ENCODE measurements around the gene LPP.
A peak's percentile ranks its signal among the peaks of the same experiment; 100 is the strongest.

Gene LPP

GRCh38 chr3:188720215-188720614 is 566.3 kb downstream of the LPP start:
- DNase-seq (ENCODE audit: low read depth) = no peak

DNA sequence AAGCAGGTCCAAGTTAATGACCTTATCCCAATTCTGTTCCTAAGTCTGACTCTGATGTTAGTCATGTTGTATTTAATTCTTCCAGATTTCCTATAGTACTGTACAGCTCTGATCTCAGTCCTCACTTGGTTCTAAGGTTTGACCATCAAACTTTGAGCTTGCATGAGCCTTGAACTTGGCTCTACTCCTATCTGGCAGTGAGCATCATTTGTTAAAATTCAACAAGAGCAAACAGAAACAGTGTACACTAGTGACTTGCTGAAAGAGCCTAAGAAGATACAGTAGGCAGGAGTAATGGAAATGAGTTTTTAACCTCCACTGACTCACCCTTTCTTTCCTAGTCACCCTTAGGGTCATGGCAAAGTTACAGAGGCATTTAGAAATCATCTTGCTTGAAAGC is 566.7 kb downstream of the LPP start:
- DNase-seq (ENCODE audit: low read depth) = no peak

- DNase-seq (ENCODE audit: low read depth) = no peak
Measured at GRCh38 chr3:188721312-188721711, 567.4 kb downstream of the LPP start.

DNA sequence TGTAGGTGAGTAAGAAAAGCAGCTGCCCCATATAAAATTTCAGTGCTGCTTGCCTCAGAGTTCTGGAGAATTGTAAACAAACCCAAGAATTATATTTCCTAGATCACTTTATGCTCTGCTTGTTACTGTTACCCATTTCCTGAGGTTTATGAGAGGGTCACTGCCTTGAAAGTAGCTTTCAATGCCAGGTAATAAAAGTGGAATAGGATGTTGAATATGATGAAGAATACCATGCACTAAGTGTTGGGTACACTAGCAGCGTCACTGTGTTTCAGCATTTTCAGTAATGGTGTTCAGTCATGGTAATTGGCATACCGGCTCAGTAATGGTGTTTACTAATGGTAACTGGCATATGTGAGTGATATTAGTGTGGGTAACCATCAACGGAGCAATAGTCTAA is 568.0 kb downstream of the LPP start:
- DNase-seq (ENCODE audit: low read depth) = no peak

GRCh38 chr3:188722963-188723362 is 569.0 kb downstream of the LPP start:
- no peak for DNase-seq (ENCODE audit: low read depth)

DNA sequence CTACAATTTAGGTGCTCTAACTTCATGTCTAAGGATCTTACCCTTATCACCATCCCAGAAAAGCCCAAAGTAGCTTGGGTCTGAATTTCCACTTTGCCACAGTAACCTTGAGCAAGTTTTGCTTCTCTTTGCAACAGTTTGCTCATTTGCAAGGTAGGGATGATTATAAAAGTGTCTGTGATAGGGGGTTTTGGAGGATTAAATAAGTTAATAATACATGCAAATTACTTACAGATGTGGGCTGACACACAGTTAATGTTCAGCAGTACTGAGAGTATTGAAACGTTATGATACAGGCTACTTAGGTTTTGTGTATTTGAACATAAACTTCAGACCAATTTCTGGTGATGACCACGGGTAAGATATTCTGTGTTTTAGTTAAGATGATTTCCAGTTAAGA is 573.1 kb downstream of the LPP start:
- no peak for DNase-seq (ENCODE audit: low read depth)

GRCh38 chr3:188728371-188728896 is 574.5 kb downstream of the LPP start:
- DNase-seq (ENCODE audit: low read depth) = no peak

DNA sequence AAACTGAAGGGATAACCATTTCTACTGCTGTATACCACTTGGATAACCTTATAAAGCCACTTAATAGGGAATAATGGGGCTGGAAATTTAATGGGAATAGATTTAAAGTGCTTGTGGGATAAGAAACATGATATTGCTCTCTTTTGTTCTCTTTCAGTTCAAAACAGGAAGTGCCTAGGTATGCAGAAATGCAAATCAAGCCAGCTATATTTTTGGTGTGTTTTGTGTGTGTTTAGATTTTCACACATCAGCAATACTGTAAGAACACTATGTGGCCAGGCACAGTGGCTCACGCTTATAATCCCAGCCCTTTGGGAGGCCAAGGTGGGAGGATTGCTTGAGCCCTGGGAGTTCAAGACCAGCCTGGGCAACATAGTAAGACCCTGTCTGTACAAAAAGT is 575.5 kb downstream of the LPP start:
- DNase-seq (ENCODE audit: low read depth) = no peak

DNA sequence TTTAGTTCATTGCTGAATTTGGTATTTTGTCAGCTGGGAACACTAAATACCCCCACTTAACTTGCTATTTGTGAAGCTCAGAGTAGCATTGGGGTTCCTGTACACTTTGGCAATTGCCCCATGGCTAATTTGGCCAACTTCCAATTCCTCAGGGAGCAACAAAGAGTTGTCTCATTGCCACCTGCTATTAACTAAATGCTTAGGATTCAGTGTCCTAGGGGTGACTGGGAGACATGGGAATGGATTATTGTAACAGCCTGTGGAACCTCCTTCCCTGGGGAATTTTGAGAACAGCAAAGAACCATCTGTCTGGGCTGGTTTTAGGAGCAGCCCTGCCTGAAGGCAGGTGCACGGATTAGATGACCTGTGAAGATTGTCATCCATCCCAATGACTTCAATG is 580.4 kb downstream of the LPP start:
- DNase-seq (ENCODE audit: low read depth) = no peak

GRCh38 chr3:188739511-188739910 is 585.6 kb downstream of the LPP start:
- DNase-seq (ENCODE audit: low read depth) = no peak

- no peak for DNase-seq (ENCODE audit: low read depth)
Measured at GRCh38 chr3:188740010-188740409, 586.1 kb downstream of the LPP start.

- no peak for DNase-seq (ENCODE audit: low read depth)
Measured at GRCh38 chr3:188742755-188743550, 589.0 kb downstream of the LPP start.

DNA sequence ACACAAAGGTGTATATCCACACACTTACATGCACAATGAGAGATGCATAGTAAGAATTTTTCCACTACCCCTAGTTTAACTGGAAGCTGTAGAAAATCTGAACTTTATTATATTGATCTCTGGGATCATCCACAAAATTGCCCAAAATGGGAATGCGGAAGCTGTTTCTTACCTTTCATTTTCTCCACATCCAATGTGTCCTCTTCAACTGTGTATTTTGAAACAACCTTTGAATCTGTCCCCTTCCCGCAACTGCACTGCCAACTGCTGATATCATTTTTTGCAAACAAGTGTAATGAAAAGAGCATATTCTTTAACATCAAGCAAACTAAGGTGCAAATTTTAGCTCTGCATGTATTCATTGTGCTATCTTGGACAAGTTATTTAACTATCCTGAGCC is 590.2 kb downstream of the LPP start:
- DNase-seq (ENCODE audit: low read depth) = no peak

- no peak for DNase-seq (ENCODE audit: low read depth)
Measured at GRCh38 chr3:188745031-188745430, 591.1 kb downstream of the LPP start.

DNA sequence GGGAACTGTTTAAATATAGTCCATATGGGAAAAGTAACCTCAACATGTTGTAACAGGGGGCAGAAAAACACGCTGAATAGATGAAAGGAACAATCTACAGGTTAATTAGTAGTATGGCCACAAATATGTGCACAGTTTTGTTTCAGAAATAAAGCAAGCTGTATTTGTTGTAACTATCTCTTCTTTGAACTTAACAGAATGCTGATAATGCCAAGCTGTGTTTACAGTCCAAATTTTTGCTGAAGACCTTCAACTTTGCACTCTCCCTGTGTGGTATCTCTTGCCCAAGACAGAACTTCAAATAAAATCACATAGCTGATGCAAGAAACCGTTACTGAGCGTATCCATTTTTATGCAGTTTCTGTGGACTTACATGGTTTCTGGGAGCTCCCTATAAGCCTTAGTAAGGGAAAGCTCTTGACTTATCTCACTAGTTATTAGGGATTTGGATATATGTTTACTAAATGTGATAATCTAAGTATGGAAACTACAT is 592.4 kb downstream of the LPP start:
- DNase-seq (ENCODE audit: low read depth) = no peak

- DNase-seq (ENCODE audit: low read depth) = no peak
Measured at GRCh38 chr3:188747489-188747888, 593.5 kb downstream of the LPP start.

DNA sequence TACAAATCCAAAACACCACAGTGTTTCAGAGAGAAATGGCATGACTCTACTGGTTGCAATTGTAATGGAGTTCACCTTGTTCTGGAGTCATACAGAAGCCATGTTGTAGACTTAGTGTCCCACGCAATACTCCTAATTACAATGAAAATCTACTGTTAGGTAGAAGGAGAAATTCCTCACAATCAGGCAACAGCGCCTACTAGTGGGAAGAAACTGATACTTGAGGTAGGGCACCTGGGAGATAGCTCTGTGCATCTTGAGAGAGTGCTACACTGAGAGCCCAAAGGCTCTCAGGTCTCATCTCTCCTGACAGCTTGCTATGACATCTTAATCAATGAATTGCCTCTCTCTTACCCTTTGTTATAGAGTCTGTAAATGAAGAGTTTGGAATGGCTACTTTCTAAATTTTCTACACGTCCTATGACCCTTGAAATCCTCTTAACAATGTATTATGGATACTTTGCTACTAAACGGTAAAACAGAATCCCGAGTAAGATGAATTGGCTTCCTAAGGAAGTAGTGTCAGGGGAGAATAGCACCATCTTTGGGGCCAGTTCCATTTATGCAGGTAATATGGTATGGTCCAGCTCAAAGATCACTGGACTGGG is 595.2 kb downstream of the LPP start:
- DNase-seq (ENCODE audit: low read depth) = peak; percentile 31

- DNase-seq (ENCODE audit: low read depth) = no peak
Measured at GRCh38 chr3:188749830-188750229, 595.9 kb downstream of the LPP start.

- DNase-seq (ENCODE audit: low read depth) = no peak
Measured at GRCh38 chr3:188750617-188751016, 596.7 kb downstream of the LPP start.

DNA sequence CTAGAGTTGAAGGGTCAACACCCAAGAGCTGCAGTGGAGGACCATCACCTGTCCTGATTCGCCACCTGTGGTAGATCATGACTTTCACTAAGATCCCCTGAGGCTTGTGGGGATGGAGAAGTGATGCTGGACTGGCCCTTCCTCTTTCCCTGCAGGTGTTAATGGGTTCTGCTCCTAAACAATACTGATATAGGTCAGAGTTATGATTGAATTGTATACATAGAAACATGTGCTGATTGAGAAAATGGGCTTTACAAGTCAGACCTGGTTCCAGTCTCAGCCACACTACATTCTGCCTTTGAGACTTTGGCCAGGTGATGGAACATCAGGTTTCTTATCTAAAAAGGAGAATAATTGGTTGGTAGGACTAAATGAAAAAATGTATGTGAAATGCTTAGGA is 598.9 kb downstream of the LPP start:
- no peak for DNase-seq (ENCODE audit: low read depth)

- no peak for DNase-seq (ENCODE audit: low read depth)
Measured at GRCh38 chr3:188754267-188754666, 600.3 kb downstream of the LPP start.

GRCh38 chr3:188756241-188756640 is 602.3 kb downstream of the LPP start:
- DNase-seq (ENCODE audit: low read depth) = no peak

GRCh38 chr3:188759336-188760005 is 605.5 kb downstream of the LPP start:
- no peak for DNase-seq (ENCODE audit: low read depth)

Measured in activated gamma-delta T cell treated with anti-CD3 and anti-CD28 coated beads, Interleukin-2, amount 50 U/mL, for 16 hours (primary cell).